Chondrocyte (in vitro differentiated cells): ENCODE measurements around the gene MED16. TPM values are rescaled to one million over a fixed set of nuclear protein-coding genes. Genes with fewer than 3 reads are reported as not detected.

Experiments used
- DNase-seq: peaks from one replicate; pipeline ENCODE4 v3.0.0; 2021; ENCODE audit warnings: mixed read lengths, low spot score
- H3K27ac Mint-ChIP-seq: one replicate; pipeline ENCODE4 v1.8.0; 2021; ENCODE audit warnings: mild to moderate bottlenecking, moderate library complexity, mixed read lengths; ENCODE audit not compliant: unreplicated experiment
- H3K27me3 Mint-ChIP-seq: 2 replicates; pipeline ENCODE4 v1.8.0; 2021; ENCODE audit warnings: low read depth, mixed read lengths
- H3K36me3 Mint-ChIP-seq: 2 replicates; pipeline ENCODE4 v1.8.0; 2021; ENCODE audit warnings: low read depth, mixed read lengths
- H3K4me1 Mint-ChIP-seq: 2 replicates; pipeline ENCODE4 v1.8.0; 2021; ENCODE audit warnings: low read depth, mild to moderate bottlenecking, mixed read lengths
- H3K4me3 Mint-ChIP-seq: one replicate; pipeline ENCODE4 v1.8.0; 2021; ENCODE audit warnings: mild to moderate bottlenecking, moderate library complexity, mixed read lengths; ENCODE audit not compliant: unreplicated experiment
- H3K9me3 Mint-ChIP-seq: 2 replicates; pipeline ENCODE4 v1.8.0; 2021; ENCODE audit warnings: low read depth, mixed read lengths
- total RNA-seq: library from RNA; stranded (reverse); gene quantifications from 3 replicates; pipeline ENCODE4 v1.2.1, GENCODE V29; 2021
- TF ChIP-seq, protein P1 (sequence below): fragments of 200-600 bp; sonication (generic); IDR thresholded peaks from 2 replicates; pipeline ENCODE4 v1.5.0; 2021; ENCODE audit warnings: antibody characterized with exemption, mild to moderate bottlenecking, moderate library complexity

Gene MED16
- total RNA-seq, 1 donor from 2014 or later = 47.0 TPM

DNA sequence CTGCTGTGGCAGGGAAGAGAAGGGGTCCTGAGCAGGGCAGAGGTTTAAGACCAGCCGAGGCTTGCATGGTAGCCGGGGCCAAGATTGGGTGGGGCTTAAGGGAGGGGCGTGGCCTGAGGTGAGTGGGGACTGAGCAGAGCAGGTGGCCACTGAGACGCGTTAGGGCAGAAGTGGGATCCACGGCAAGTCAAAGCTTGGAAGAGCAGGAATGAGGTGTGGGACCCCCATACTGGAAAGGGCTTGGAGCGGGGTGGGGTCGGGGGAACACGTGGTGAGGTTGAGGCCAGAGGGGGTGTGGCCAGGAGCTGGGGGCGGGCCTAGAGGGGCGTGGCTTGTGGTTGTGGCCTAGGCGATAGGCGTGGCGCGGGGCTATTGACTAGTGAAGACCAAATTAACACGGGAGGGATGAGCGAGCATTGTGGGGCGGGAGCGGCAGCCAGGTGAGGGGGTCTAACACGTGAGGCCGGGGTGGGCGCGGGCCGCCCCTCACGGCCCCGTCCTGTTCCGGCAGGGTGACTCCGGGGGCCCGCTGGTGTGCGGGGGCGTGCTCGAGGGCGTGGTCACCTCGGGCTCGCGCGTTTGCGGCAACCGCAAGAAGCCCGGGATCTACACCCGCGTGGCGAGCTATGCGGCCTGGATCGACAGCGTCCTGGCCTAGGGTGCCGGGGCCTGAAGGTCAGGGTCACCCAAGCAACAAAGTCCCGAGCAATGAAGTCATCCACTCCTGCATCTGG lies 30.2 kb downstream of the MED16 start:
- Mint-ChIP-seq H3K36me3 (peaks cover 6% of the 10 kb centered on the region), H3K9me3 (no peaks in the 10 kb centered on the region), H3K27ac (no peak overlapping the region)

GRCh38 chr19:861756-862580 lies 31.0 kb downstream of the MED16 start:
- peak overlapping the region; percentile 22 for H3K4me3 Mint-ChIP-seq
- H3K9me3 Mint-ChIP-seq = no peaks in the 10 kb centered on the region
- peaks cover 12% of the 10 kb centered on the region for H3K4me1 Mint-ChIP-seq
- TF ChIP-seq, protein P1, sequence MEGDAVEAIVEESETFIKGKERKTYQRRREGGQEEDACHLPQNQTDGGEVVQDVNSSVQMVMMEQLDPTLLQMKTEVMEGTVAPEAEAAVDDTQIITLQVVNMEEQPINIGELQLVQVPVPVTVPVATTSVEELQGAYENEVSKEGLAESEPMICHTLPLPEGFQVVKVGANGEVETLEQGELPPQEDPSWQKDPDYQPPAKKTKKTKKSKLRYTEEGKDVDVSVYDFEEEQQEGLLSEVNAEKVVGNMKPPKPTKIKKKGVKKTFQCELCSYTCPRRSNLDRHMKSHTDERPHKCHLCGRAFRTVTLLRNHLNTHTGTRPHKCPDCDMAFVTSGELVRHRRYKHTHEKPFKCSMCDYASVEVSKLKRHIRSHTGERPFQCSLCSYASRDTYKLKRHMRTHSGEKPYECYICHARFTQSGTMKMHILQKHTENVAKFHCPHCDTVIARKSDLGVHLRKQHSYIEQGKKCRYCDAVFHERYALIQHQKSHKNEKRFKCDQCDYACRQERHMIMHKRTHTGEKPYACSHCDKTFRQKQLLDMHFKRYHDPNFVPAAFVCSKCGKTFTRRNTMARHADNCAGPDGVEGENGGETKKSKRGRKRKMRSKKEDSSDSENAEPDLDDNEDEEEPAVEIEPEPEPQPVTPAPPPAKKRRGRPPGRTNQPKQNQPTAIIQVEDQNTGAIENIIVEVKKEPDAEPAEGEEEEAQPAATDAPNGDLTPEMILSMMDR = peak; percentile 18
- H3K36me3 Mint-ChIP-seq = peaks cover 2% of the 10 kb centered on the region
- DNase-seq = no peak
- H3K27me3 Mint-ChIP-seq = no peaks in the 10 kb centered on the region
- H3K27ac Mint-ChIP-seq = no peak overlapping the region

More for the DNA sequence above, 30.2 kb downstream of the MED16 start:
- TF ChIP-seq, protein P1 = no peak
- Mint-ChIP-seq H3K4me1 (peaks cover 20% of the 10 kb centered on the region), H3K4me3 (no peak overlapping the region), H3K27me3 (no peaks in the 10 kb centered on the region)
- DNase-seq = peak; percentile 91

GRCh38 chr19:861141-861755 lies 31.7 kb downstream of the MED16 start:
- Mint-ChIP-seq H3K4me3 (peak overlapping the region; percentile 22), H3K27ac (no peak overlapping the region), H3K36me3 (peaks cover 2% of the 10 kb centered on the region), H3K4me1 (peaks cover 11% of the 10 kb centered on the region), H3K27me3 (no peaks in the 10 kb centered on the region), H3K9me3 (no peaks in the 10 kb centered on the region)
- TF ChIP-seq, protein P1 = no peak
- DNase-seq = no peak

DNA sequence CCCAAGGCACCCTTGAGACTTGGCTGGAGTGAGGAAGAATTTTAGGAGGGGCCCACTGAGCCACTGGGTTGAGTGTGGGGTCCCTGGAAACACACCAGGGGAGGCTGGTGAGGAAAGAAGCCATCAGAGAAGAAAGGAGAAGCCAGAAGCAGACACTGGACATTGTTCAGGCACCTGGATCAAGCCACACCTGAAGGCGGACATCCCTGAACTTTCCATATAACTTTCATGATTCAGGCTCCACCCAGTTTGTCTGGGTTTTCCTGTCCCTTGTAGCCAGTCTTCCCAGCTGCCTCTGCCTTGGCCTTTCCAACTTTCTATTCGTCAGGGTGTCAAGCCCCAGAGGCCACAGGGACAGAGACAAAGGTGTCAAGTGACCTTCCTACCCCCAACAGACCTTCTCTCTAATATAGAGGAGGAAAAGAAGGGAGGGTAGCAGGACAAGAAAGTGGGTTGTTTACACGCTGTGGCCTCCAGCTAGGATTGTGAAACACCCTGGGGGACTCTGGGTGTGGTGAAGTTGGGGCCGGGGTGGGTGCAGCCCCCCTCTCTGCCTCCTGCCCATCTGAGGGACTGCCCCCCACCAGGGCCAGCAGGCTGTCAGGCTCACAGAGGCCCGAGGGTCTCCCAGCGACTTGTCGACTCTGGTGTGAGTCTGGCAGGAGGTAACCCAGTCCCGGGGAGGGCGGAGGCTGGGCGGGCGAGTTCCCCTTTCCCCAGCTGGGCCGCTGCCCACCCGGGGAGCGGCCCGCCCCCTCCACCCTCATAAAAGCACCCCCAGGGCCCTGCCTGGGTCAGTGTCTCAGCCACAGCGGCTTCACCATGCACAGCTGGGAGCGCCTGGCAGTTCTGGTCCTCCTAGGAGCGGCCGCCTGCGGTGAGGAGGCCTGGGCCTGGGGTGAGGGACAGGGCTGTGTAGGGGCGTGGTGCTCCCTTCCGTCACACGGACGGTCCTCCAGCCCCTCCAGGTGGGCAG lies 33.8 kb downstream of the MED16 start, which contains the start of gene CFD:
Gene CFD (plus strand): TSS at position 797 of the 976 bp plus-strand sequence. CDS start 26 bp downstream, at position 823.
- no peaks in the 10 kb centered on the region for H3K27me3 Mint-ChIP-seq
- peak within 1 kb of the TSS; percentile 33 for H3K4me3 Mint-ChIP-seq
- no peak for DNase-seq
- TF ChIP-seq, protein P1 = no peak
- no peaks in the 10 kb centered on the region for H3K36me3 Mint-ChIP-seq
- H3K9me3 Mint-ChIP-seq = no peaks in the 10 kb centered on the region
- H3K4me1 Mint-ChIP-seq = peaks cover 11% of the 10 kb centered on the region
- no peak within 1 kb of the TSS for H3K27ac Mint-ChIP-seq
